Left renal pelvis (tissue), 4 donors: ENCODE measurements around the gene ATP6V1A. TPM values are rescaled to one million over a fixed set of nuclear protein-coding genes. Genes with fewer than 3 reads are reported as not detected.

ENCODE experiments used
- polyA plus RNA-seq, 4 donors: library from polyadenylated mRNA; unstranded; fragments of 120-200 nt; gene quantifications; one replicate each; pipeline ENCODE4 v1.2.1, GENCODE V29; 2013; ENCODE audit not compliant: insufficient read length in 4 of 4

ATP6V1A gene
- polyA plus RNA-seq, 4 donors, result 36.2 to 99.8 (median 88.0) TPM

Other genes with a start within 250 kb of the ATP6V1A start
- gene SPICE1, start 231.9 kb upstream of the ATP6V1A start, polyA plus RNA-seq, result 10 to 100 TPM; 26.1 to 32.1 (median 30.1) TPM
- gene SIDT1, start 214.5 kb upstream of the ATP6V1A start, polyA plus RNA-seq, result 1 to 10 TPM; 2.4 to 3.7 (median 2.8) TPM
- gene USF3, start 50.4 kb upstream of the ATP6V1A start, polyA plus RNA-seq, result 10 to 100 TPM; 12.1 to 21.2 (median 20.4) TPM
- gene NAA50, start 786 bp upstream of the ATP6V1A start, polyA plus RNA-seq, result 100 to 1,000 TPM; 124 to 164 (median 143) TPM
- 10 to 100 TPM in 3 of 4 donors, 1 to 10 TPM in 1; 3.6 to 23.3 (median 18.2) TPM for gene GRAMD1C, start 91.8 kb downstream of the ATP6V1A start, polyA plus RNA-seq
- 10 to 100 TPM in 3 of 4 donors, under 1 TPM in 1; 0.82 to 13.1 (median 11.5) TPM for gene ZDHHC23, start 201.0 kb downstream of the ATP6V1A start, polyA plus RNA-seq